ENCODE data around the gene PLEKHA8.

DNA sequence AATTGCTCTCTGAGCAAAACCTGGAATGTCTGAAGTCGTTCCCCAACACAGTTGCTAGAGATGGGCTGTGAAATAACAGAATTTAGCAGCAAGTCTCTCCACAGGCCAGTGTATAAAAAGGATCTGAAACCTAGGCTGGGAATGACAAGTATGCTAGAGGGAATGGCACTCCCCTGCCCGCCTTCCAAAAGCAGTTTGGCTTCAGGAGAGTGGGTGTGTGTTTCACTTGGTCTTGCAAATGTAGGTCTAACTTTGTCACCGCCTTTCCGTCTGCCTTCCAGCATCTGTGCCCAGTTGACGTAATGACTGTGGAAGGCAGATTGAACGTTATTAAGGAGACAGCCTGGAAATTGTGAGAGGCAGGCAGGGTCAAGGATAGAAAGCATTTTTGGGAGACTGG, 88.6 kb downstream of the PLEKHA8 start:
- TF ChIP-seq, protein P1, sequence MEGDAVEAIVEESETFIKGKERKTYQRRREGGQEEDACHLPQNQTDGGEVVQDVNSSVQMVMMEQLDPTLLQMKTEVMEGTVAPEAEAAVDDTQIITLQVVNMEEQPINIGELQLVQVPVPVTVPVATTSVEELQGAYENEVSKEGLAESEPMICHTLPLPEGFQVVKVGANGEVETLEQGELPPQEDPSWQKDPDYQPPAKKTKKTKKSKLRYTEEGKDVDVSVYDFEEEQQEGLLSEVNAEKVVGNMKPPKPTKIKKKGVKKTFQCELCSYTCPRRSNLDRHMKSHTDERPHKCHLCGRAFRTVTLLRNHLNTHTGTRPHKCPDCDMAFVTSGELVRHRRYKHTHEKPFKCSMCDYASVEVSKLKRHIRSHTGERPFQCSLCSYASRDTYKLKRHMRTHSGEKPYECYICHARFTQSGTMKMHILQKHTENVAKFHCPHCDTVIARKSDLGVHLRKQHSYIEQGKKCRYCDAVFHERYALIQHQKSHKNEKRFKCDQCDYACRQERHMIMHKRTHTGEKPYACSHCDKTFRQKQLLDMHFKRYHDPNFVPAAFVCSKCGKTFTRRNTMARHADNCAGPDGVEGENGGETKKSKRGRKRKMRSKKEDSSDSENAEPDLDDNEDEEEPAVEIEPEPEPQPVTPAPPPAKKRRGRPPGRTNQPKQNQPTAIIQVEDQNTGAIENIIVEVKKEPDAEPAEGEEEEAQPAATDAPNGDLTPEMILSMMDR (IDR thresholded peaks at IDR 0.05) = no peak
- TF ChIP-seq POLR2A (IDR thresholded peaks at IDR 0.05) = no peak

Measured in right lobe of liver (tissue), 4 donors.